ENCODE data around the gene CNPY4.

The CNPY4 gene

GRCh38 chr7:100111156-100111555, 8.3 kb upstream of the CNPY4 start:
- ChIA-PET CTCF (interaction anchor here (0.8 to 2.7 kb wide), 3 partner anchors 9 to 20 kb away, joined by 3 to 14 read pairs (median 3); partner anchors contain the start of genes AP4M1 and MCM7), POLR2A (no interaction called here)
- no peak for DNase-seq (ENCODE audit: extremely low spot score)
- TF ChIP-seq CTCF (IDR thresholded peaks at IDR 0.05; ENCODE audit: control extremely low read depth, extremely low read depth, low read depth, missing control alignments) = no peak

- CTCF ChIA-PET = interaction anchor here (0.8 to 2.7 kb wide), 3 partner anchors 10 to 29 kb away, joined by 3 to 14 read pairs (median 3); partner anchors contain the start of genes AP4M1 and MCM7
- DNase-seq (ENCODE audit: extremely low spot score) = no peak
- POLR2A ChIA-PET = no interaction called here
- no peak for TF ChIP-seq CTCF (IDR thresholded peaks at IDR 0.05; ENCODE audit: control extremely low read depth, extremely low read depth, low read depth, missing control alignments)
Observed at GRCh38 chr7:100111914-100112313, 7.5 kb upstream of the CNPY4 start.

- DNase-seq (ENCODE audit: extremely low spot score) = no peak
- ChIA-PET POLR2A (no interaction called here), CTCF (interaction anchor here (1.2 to 2.7 kb wide), 3 partner anchors 10 to 17 kb away, joined by 3 to 9 read pairs (median 5); no protein-coding TSS in a partner anchor)
- TF ChIP-seq CTCF (IDR thresholded peaks at IDR 0.05; ENCODE audit: control extremely low read depth, extremely low read depth, low read depth, missing control alignments) = no peak
Observed at GRCh38 chr7:100115026-100115425, 4.4 kb upstream of the CNPY4 start.

GRCh38 chr7:100118388-100119071, 904 bp upstream of the CNPY4 start:
- POLR2A ChIA-PET = no interaction called here
- CTCF ChIA-PET = no interaction called here
- TF ChIP-seq CTCF (IDR thresholded peaks at IDR 0.05; ENCODE audit: control extremely low read depth, extremely low read depth, low read depth, missing control alignments) = no peak
- DNase-seq (ENCODE audit: extremely low spot score) = no peak

- ChIA-PET POLR2A (no interaction called here), CTCF (interaction anchor here (6.3 kb wide), 1 partner anchor 12 kb away, joined by 53 read pairs; no protein-coding TSS in a partner anchor)
- no peak for DNase-seq (ENCODE audit: extremely low spot score)
- TF ChIP-seq CTCF (IDR thresholded peaks at IDR 0.05; ENCODE audit: control extremely low read depth, extremely low read depth, low read depth, missing control alignments) = no peak
Observed at GRCh38 chr7:100119970-100120732, 717 bp downstream of the CNPY4 start.

GRCh38 chr7:100120733-100121036, 1.3 kb downstream of the CNPY4 start:
- TF ChIP-seq CTCF (IDR thresholded peaks at IDR 0.05; ENCODE audit: control extremely low read depth, extremely low read depth, low read depth, missing control alignments) = no peak
- DNase-seq (ENCODE audit: extremely low spot score) = no peak
- POLR2A ChIA-PET = no interaction called here
- CTCF ChIA-PET = interaction anchor here (6.3 kb wide), 1 partner anchor 12 kb away, joined by 53 read pairs; no protein-coding TSS in a partner anchor
